H9 (cell line): ENCODE measurements around the gene PDIA6. TPM values are rescaled to one million over a fixed set of nuclear protein-coding genes. Genes with fewer than 3 reads are reported as not detected.

Experiments
- DNase-seq: peaks from one replicate; pipeline ENCODE4 v3.0.0-alpha.2; 2017
- H2AFZ ChIP-seq: one replicate; pipeline ENCODE4 v1.6.1; 2013; ENCODE audit warnings: mild to moderate bottlenecking, low read length, control low read depth, moderate library complexity
- H2AK5ac ChIP-seq: 2 replicates; pipeline ENCODE4 v1.6.1; 2013; ENCODE audit warnings: low read length, control low read depth, mixed read lengths; ENCODE audit not compliant: insufficient read length
- H2BK120ac ChIP-seq: one replicate; pipeline ENCODE4 v1.6.1; 2013; ENCODE audit warnings: low read depth, mild to moderate bottlenecking, low read length, control low read depth, inconsistent platforms; ENCODE audit not compliant: poor library complexity, severe bottlenecking
- H2BK12ac ChIP-seq: 2 replicates; pipeline ENCODE4 v1.6.1; 2013; ENCODE audit warnings: low read length, control low read depth, mixed read lengths, low read depth; ENCODE audit not compliant: insufficient read length
- H2BK15ac ChIP-seq: 2 replicates; pipeline ENCODE4 v1.6.1; 2013; ENCODE audit warnings: low read depth, low read length, control low read depth
- H2BK20ac ChIP-seq: one replicate; pipeline ENCODE4 v1.6.1; 2013; ENCODE audit warnings: low read depth, mild to moderate bottlenecking, low read length, control low read depth, inconsistent platforms; ENCODE audit not compliant: poor library complexity, severe bottlenecking
- H2BK5ac ChIP-seq: 2 replicates; pipeline ENCODE4 v1.6.1; 2013; ENCODE audit warnings: low read length, control low read depth, mixed read lengths; ENCODE audit not compliant: insufficient read length
- H3K14ac ChIP-seq: 2 replicates; pipeline ENCODE4 v1.6.1; 2013; ENCODE audit warnings: low read length, control low read depth; ENCODE audit not compliant: insufficient read depth
- H3K18ac ChIP-seq: 2 replicates; pipeline ENCODE4 v1.6.1; 2013; ENCODE audit warnings: low read depth, mild to moderate bottlenecking, mixed read lengths, low read length, control low read depth; ENCODE audit not compliant: insufficient read length
- H3K23ac ChIP-seq: 2 replicates; pipeline ENCODE4 v1.6.1; 2013; ENCODE audit warnings: low read length, control low read depth, mixed read lengths, low read depth; ENCODE audit not compliant: insufficient read length
- H3K23me2 ChIP-seq: 2 replicates; pipeline ENCODE4 v1.6.1; 2013; ENCODE audit warnings: low read depth, mild to moderate bottlenecking, mixed read lengths, low read length, control low read depth; ENCODE audit not compliant: insufficient read length, poor library complexity, severe bottlenecking
- H3K27ac ChIP-seq: 2 replicates; pipeline ENCODE4 v1.5.1; 2013; ENCODE audit warnings: low read length, control low read depth, mixed read lengths, low read depth; ENCODE audit not compliant: insufficient read length
- H3K27me3 ChIP-seq: 2 replicates; pipeline ENCODE4 v1.6.1; 2013; ENCODE audit warnings: low read length, control low read depth, inconsistent platforms; ENCODE audit not compliant: insufficient read depth
- H3K4ac ChIP-seq: 2 replicates; pipeline ENCODE4 v1.6.1; 2013; ENCODE audit warnings: low read depth, mild to moderate bottlenecking, control low read depth, inconsistent platforms, low read length, moderate library complexity
- H3K4me1 ChIP-seq: 2 replicates; pipeline ENCODE4 v1.6.1; 2013; ENCODE audit warnings: low read length, control low read depth, inconsistent platforms; ENCODE audit not compliant: insufficient read depth
- H3K4me2 ChIP-seq: 2 replicates; pipeline ENCODE4 v1.6.1; 2013; ENCODE audit warnings: low read length, control low read depth, mixed read lengths; ENCODE audit not compliant: insufficient read length, insufficient read depth
- H3K56ac ChIP-seq: 2 replicates; pipeline ENCODE4 v1.6.1; 2013; ENCODE audit warnings: low read depth, mild to moderate bottlenecking, mixed read lengths, low read length, control low read depth; ENCODE audit not compliant: insufficient read length
- H3K79me1 ChIP-seq: 2 replicates; pipeline ENCODE4 v1.6.1; 2013; ENCODE audit warnings: low read depth, mild to moderate bottlenecking, moderate library complexity, low read length, control low read depth, inconsistent platforms; ENCODE audit not compliant: insufficient read depth, poor library complexity, severe bottlenecking
- H3K79me2 ChIP-seq: 2 replicates; pipeline ENCODE4 v1.6.1; 2013; ENCODE audit warnings: low read length, control low read depth, inconsistent platforms; ENCODE audit not compliant: insufficient read depth
- H3K9ac ChIP-seq: 2 replicates; pipeline ENCODE4 v1.6.1; 2013; ENCODE audit warnings: low read length, control low read depth, mixed read lengths; ENCODE audit not compliant: insufficient read length; ENCODE audit errors: extremely low read depth
- H3K9me3 ChIP-seq: one replicate; pipeline ENCODE4 v1.6.1; 2013; ENCODE audit warnings: low read depth, low read length, inconsistent platforms; ENCODE audit not compliant: control insufficient read depth
- H3T11ph ChIP-seq: one replicate; pipeline ENCODE4 v1.6.1; 2013; ENCODE audit warnings: mild to moderate bottlenecking, low read length, control low read depth, inconsistent platforms
- H4K20me1 ChIP-seq: one replicate; pipeline ENCODE4 v1.6.1; 2013; ENCODE audit not compliant: control insufficient read depth, insufficient read length, insufficient read depth
- H4K5ac ChIP-seq: 2 replicates; pipeline ENCODE4 v1.6.1; 2013; ENCODE audit warnings: low read depth, mild to moderate bottlenecking, mixed read lengths, low read length, control low read depth; ENCODE audit not compliant: insufficient read length
- H4K8ac ChIP-seq: replicated peaks from 2 replicates; pipeline ENCODE4 v1.6.1; 2013; ENCODE audit warnings: low read length, control low read depth, mixed read lengths, low read depth; ENCODE audit not compliant: insufficient read length
- H4K91ac ChIP-seq: 2 replicates; pipeline ENCODE4 v1.6.1; 2013; ENCODE audit warnings: low read depth, mild to moderate bottlenecking, moderate library complexity, mixed read lengths, low read length, control low read depth; ENCODE audit not compliant: insufficient read length
- H3K27ac Mint-ChIP-seq, 3 experiments: 2 replicates in 2 of 3; 3 replicates in 1 of 3; pipeline ENCODE4 v1.8.0; 2020 to 2021; ENCODE audit warnings: mixed read lengths in 3 of 3, mild to moderate bottlenecking in 1 of 3, moderate library complexity in 1 of 3
- H3K27me3 Mint-ChIP-seq: 2 replicates; pipeline ENCODE4 v1.8.0; 2021; ENCODE audit warnings: low read depth, mild to moderate bottlenecking, moderate library complexity, mixed read lengths
- H3K36me3 Mint-ChIP-seq, 3 experiments: 2 replicates in 2 of 3; 3 replicates in 1 of 3; pipeline ENCODE4 v1.8.0; 2020 to 2021; ENCODE audit warnings: low read depth in 3 of 3, mixed read lengths in 3 of 3; ENCODE audit not compliant: insufficient read depth in 1 of 3
- H3K4me1 Mint-ChIP-seq, 2 experiments: 2 replicates each; pipeline ENCODE4 v1.8.0; 2020; ENCODE audit warnings: mixed read lengths in 2 of 2
- H3K4me3 Mint-ChIP-seq, 2 experiments: 2 replicates in 1 of 2; 3 replicates in 1 of 2; pipeline ENCODE4 v1.8.0; 2020 to 2021; ENCODE audit warnings: mild to moderate bottlenecking in 2 of 2, mixed read lengths in 2 of 2, moderate library complexity in 1 of 2
- H3K9me3 Mint-ChIP-seq, 2 experiments: 2 replicates in 1 of 2; 3 replicates in 1 of 2; pipeline ENCODE4 v1.8.0; 2020; ENCODE audit warnings: mild to moderate bottlenecking in 2 of 2, mixed read lengths in 2 of 2, moderate library complexity in 1 of 2
- WGBS: extraction: QIAGEN DNeasy Blood & Tissue Kit; methylation state at CpG from one replicate; pipeline ENCODE4 v1.1.7; 2013; ENCODE audit warnings: missing lambda C conversion rate, low lambda C conversion rate, mixed read lengths; ENCODE audit not compliant: insufficient read length; ENCODE audit errors: extremely low coverage; 5-methylcytosine and 5-hydroxymethylcytosine counted together
- total RNA-seq: library from RNA; stranded (reverse); gene quantifications from 2 replicates; pipeline ENCODE4 v1.2.1, GENCODE V29; 2021
- TF ChIP-seq, protein P1 (sequence below): fragments of 200-600 bp; sonication (generic); conservative IDR thresholded peaks from 3 replicates; pipeline ENCODE4 v1.8.0; 2021; ENCODE audit warnings: antibody characterized with exemption, mild to moderate bottlenecking

Gene PDIA6
- total RNA-seq, 1 experiment from 2014 or later, result 301 TPM

DNA sequence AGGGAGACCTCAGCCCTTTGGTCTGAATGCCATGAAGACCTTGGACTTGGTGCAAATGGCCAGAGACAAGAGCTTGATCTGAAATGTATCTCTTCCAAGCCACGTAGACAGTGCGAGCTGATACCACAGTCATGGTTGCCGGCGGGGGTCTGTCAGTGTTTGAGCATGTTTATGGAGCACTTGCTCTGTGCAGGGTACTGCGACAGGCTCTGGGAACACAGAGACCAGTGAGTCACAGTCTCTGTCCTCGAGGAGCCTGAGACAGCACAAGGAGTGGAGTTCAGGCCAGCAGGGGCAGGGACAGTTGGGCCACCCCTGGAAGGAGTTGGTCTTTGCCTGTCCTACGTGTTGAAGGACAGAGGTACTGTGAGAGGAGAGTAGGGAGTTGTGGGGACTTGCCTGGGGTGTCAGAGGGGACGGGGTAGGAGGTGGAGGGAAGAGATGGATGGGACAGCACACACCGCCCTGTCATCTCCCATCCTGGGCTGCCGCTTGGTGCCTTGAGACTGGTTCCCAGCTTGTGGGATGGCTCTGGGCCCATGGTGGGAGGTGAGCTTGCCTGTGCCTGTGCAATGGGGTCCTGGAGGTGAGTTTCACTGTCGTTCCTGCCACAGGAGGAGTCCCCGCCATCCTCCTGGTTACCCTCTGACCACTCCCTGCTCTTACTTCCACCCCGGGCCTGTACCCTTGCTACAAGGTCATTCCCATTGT lies 51.6 kb downstream of the PDIA6 start:
- no peak overlapping the region for H4K8ac ChIP-seq
- no peak overlapping the region for H2BK120ac ChIP-seq
- H3K27ac Mint-ChIP-seq, result peak overlapping the region in 1 of 3 experiments; percentile 96; a peak in 2 of 7 replicates
- no peaks in the 10 kb centered on the region for H3K9me3 Mint-ChIP-seq
- H3K23me2 ChIP-seq, result no peaks in the 10 kb centered on the region
- H3K9ac ChIP-seq, result no peak overlapping the region
- no peak for DNase-seq
- no CpG with 5 or more reads among the region's 13 CpGs for WGBS
- no peak overlapping the region for H2BK5ac ChIP-seq
- H4K5ac ChIP-seq, result no peak overlapping the region
- H3K4me3 Mint-ChIP-seq, result no peak overlapping the region
- H3K23ac ChIP-seq, result no peak overlapping the region
- peaks cover 7% of the 10 kb centered on the region for H3K27me3 Mint-ChIP-seq
- no peak overlapping the region for H4K91ac ChIP-seq
- no peaks in the 10 kb centered on the region for H3K27me3 ChIP-seq
- H4K20me1 ChIP-seq, result no peaks in the 10 kb centered on the region
- no peak overlapping the region for H3K18ac ChIP-seq
- H3K27ac ChIP-seq, result no peak overlapping the region
- H3K4me1 Mint-ChIP-seq, result peaks cover 4 to 9% of the 10 kb centered on the region in 2 experiments; a peak in 3 of 4 replicates
- H2BK15ac ChIP-seq, result no peak overlapping the region
- H3K79me2 ChIP-seq, result no peaks in the 10 kb centered on the region
- H3K14ac ChIP-seq, result no peak overlapping the region
- H3K9me3 ChIP-seq, result no peaks in the 10 kb centered on the region
- H3K4ac ChIP-seq, result no peak overlapping the region
- H2BK20ac ChIP-seq, result no peak overlapping the region
- H2AFZ ChIP-seq, result no peak overlapping the region
- TF ChIP-seq, protein P1, sequence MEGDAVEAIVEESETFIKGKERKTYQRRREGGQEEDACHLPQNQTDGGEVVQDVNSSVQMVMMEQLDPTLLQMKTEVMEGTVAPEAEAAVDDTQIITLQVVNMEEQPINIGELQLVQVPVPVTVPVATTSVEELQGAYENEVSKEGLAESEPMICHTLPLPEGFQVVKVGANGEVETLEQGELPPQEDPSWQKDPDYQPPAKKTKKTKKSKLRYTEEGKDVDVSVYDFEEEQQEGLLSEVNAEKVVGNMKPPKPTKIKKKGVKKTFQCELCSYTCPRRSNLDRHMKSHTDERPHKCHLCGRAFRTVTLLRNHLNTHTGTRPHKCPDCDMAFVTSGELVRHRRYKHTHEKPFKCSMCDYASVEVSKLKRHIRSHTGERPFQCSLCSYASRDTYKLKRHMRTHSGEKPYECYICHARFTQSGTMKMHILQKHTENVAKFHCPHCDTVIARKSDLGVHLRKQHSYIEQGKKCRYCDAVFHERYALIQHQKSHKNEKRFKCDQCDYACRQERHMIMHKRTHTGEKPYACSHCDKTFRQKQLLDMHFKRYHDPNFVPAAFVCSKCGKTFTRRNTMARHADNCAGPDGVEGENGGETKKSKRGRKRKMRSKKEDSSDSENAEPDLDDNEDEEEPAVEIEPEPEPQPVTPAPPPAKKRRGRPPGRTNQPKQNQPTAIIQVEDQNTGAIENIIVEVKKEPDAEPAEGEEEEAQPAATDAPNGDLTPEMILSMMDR, result no peak
- no peak overlapping the region for H3T11ph ChIP-seq
- H2AK5ac ChIP-seq, result no peak overlapping the region
- H3K79me1 ChIP-seq, result no peaks in the 10 kb centered on the region
- H3K4me1 ChIP-seq, result no peaks in the 10 kb centered on the region
- H3K36me3 Mint-ChIP-seq, result no peaks in the 10 kb centered on the region
- H3K56ac ChIP-seq, result no peak overlapping the region
- no peak overlapping the region for H3K4me2 ChIP-seq
- no peak overlapping the region for H2BK12ac ChIP-seq
